ENCODE results near the gene COL1A1. TPM values are rescaled to one million over a fixed set of nuclear protein-coding genes. Genes with fewer than 3 reads are reported as not detected.
A peak's percentile ranks its signal among the peaks of the same experiment; 100 is the strongest.

COL1A1 gene
- total RNA-seq, 2 donors from 2014 or later: 15.4 to 16.6 TPM

GRCh38 chr17:50200457-50201275 is 765 bp downstream of the COL1A1 start:
- peaks cover 11% of the 10 kb centered on the region for H3K36me3 Mint-ChIP-seq (ENCODE audit: low read depth)
- DNase-seq (peak; percentile 64 to 74 (median 67)), ATAC-seq (peak; percentile 63)
- H3K9me3 ChIP-seq (ENCODE audit: control insufficient read depth, low read length, poor library complexity, severe bottlenecking): no peaks in the 10 kb centered on the region
- peaks cover 23% of the 10 kb centered on the region for H3K4me1 Mint-ChIP-seq
- peak overlapping the region; percentile 73 for H3K27ac Mint-ChIP-seq
- peaks cover 65% of the 10 kb centered on the region for H3K27me3 Mint-ChIP-seq
- H3K4me3 Mint-ChIP-seq: peak overlapping the region; percentile 85

DNA sequence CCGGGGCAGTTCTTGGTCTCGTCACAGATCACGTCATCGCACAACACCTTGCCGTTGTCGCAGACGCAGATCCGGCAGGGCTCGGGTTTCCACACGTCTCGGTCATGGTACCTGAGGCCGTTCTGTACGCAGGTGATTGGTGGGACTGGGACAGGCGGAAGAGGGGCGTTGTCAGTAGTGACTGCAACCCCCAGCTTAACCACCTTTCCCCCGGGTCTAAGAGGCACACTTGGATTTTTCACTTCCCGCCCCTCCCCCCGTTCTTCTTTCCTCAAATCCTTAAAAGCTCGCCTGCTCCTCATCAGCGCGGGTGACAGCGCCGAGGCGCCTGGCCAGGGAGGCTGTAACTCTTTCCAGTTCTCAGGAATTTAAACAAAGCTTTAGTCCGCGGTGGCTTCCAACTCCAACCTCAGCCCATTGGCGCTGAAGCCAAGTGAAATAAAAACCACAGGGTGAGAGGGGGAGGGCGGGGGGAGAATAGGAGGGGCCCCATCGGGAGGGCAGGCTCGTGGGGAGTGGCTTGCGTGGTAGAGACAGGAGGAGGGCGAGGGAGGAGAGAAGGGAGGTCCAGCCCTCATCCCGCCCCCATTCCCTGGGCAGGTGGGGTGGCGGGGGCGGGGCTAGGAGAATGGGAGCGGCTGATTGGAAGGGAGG is 1.5 kb downstream of the COL1A1 start:
- H3K9me3 ChIP-seq (ENCODE audit: control insufficient read depth, low read length, poor library complexity, severe bottlenecking): no peaks in the 10 kb centered on the region
- peak overlapping the region; percentile 85 for H3K4me3 Mint-ChIP-seq
- H3K4me1 Mint-ChIP-seq: peaks cover 20% of the 10 kb centered on the region
- peak overlapping the region; percentile 73 for H3K27ac Mint-ChIP-seq
- ATAC-seq (peak; percentile 84), DNase-seq (peak; percentile 60 to 71 (median 62))
- H3K36me3 Mint-ChIP-seq (ENCODE audit: low read depth): peaks cover 6% of the 10 kb centered on the region
- peaks cover 58% of the 10 kb centered on the region for H3K27me3 Mint-ChIP-seq

DNA sequence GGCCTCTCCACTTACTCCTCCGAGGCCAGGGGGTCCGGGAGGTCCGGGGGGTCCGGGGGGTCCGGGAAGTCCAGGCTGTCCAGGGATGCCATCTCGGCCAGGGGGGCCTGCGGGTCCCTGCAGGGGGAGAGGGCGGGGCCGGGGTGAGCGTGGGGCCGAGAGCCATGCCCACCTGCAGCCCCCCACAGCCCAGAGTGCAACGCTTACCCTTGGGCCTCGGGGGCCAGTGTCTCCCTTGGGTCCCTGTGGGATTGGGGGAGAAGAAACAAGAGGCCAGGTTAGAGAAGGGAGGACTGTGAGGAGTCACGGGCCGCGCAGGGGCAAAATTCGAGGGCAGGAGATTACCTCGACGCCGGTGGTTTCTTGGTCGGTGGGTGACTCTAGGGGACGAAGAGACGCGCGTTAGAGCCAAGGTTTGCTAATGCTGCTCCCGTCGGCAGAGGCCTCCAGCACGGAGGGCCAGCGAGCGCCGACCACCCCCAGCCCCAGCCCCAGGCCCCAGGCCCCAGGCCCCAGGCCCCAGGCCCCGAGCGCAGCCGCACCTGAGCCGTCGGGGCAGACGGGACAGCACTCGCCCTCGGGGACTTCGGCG is 2.1 kb downstream of the COL1A1 start:
- DNase-seq (no peak), ATAC-seq (no peak)
- H3K9me3 ChIP-seq (ENCODE audit: control insufficient read depth, low read length, poor library complexity, severe bottlenecking): no peaks in the 10 kb centered on the region
- peaks cover 20% of the 10 kb centered on the region for H3K4me1 Mint-ChIP-seq
- peak overlapping the region; percentile 85 for H3K4me3 Mint-ChIP-seq
- peak overlapping the region; percentile 90 for H3K27ac Mint-ChIP-seq
- peaks cover 6% of the 10 kb centered on the region for H3K36me3 Mint-ChIP-seq (ENCODE audit: low read depth)
- peaks cover 52% of the 10 kb centered on the region for H3K27me3 Mint-ChIP-seq

DNA sequence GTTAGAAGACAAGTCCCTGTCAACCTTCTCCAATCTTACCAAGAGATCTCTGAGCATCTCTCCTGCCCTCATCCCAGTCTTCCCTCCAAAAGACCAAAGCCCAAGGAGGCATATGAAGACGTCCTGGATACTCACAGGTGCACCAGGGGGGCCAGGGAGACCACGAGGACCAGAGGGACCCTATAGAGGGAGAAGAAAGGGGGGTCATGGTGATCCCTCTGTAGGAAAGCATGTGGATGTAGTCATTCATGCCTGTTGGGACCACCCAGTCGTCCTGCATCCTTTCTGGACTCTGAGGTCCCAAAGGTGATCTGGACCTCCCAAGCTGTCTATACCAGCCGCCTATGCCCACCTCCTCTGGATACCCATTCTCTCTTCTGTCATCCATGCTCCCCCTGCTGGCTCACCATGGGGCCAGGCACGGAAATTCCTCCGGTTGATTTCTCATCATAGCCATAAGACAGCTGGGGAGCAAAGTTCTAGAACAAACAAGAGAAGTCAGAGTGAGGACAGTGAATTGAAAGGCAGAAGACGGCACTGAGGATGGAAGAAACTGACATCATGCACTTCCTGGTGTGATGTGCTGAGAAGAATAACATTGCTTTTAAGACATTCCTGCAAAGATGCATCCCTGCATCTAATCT is 3.3 kb downstream of the COL1A1 start:
- no peaks in the 10 kb centered on the region for H3K9me3 ChIP-seq (ENCODE audit: control insufficient read depth, low read length, poor library complexity, severe bottlenecking)
- no peak for ATAC-seq
- Mint-ChIP-seq H3K36me3 (ENCODE audit: low read depth) (peaks cover 6% of the 10 kb centered on the region), H3K27me3 (peaks cover 46% of the 10 kb centered on the region), H3K27ac (peak overlapping the region; percentile 90), H3K4me3 (no peak overlapping the region), H3K4me1 (peaks cover 20% of the 10 kb centered on the region)
- DNase-seq: peak in 2 of 3 donors; percentile 23 to 51

DNA sequence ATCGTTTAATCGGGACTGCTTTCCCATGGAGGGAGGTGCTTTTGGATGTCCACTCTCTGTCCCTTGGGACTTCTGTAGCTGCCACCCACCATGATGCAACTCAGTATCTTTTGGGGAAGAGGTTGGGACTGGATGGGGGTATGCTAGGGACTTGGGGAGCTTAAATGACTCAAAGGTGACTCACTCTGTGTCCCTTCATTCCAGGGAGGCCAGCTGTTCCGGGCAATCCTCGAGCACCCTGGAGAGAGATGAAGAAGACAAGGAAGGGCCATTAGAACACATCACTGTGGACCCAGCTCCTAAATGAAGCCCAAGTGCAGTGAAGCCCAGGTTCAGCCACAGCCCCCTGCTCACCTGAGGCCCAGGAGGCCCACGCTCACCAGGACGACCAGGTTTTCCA is 4.6 kb downstream of the COL1A1 start:
- Mint-ChIP-seq H3K36me3 (ENCODE audit: low read depth) (peaks cover 3% of the 10 kb centered on the region), H3K4me3 (no peak overlapping the region), H3K27ac (peak overlapping the region; percentile 90), H3K4me1 (peaks cover 17% of the 10 kb centered on the region), H3K27me3 (peaks cover 33% of the 10 kb centered on the region)
- ATAC-seq (no peak), DNase-seq (no peak)
- H3K9me3 ChIP-seq (ENCODE audit: control insufficient read depth, low read length, poor library complexity, severe bottlenecking): no peaks in the 10 kb centered on the region

- Mint-ChIP-seq H3K36me3 (ENCODE audit: low read depth) (peaks cover 2% of the 10 kb centered on the region), H3K27me3 (peaks cover 25% of the 10 kb centered on the region), H3K4me3 (no peak overlapping the region), H3K27ac (peak overlapping the region; percentile 90), H3K4me1 (peaks cover 14% of the 10 kb centered on the region)
- ATAC-seq (no peak), DNase-seq (no peak)
- H3K9me3 ChIP-seq (ENCODE audit: control insufficient read depth, low read length, poor library complexity, severe bottlenecking): no peaks in the 10 kb centered on the region
These were observed 5.4 kb downstream of the COL1A1 start for GRCh38 chr17:50196036-50196435.

- H3K27me3 Mint-ChIP-seq: peaks cover 19% of the 10 kb centered on the region
- no peaks in the 10 kb centered on the region for H3K36me3 Mint-ChIP-seq (ENCODE audit: low read depth)
- H3K27ac Mint-ChIP-seq: peak overlapping the region; percentile 90
These were observed 6.2 kb downstream of the COL1A1 start for GRCh38 chr17:50194934-50195865.

GRCh38 chr17:50194140-50194933 is 7.1 kb downstream of the COL1A1 start:
- no peak for ATAC-seq
- H3K4me1 Mint-ChIP-seq: peaks cover 9% of the 10 kb centered on the region

More at GRCh38 chr17:50194934-50195865, 6.2 kb downstream of the COL1A1 start:
- no peak for DNase-seq
- ATAC-seq: no peak
- H3K9me3 ChIP-seq (ENCODE audit: control insufficient read depth, low read length, poor library complexity, severe bottlenecking): no peaks in the 10 kb centered on the region
- Mint-ChIP-seq H3K4me3 (no peak overlapping the region), H3K4me1 (peaks cover 9% of the 10 kb centered on the region)

GRCh38 chr17:50192618-50193291 is 8.7 kb downstream of the COL1A1 start:
- H3K27ac Mint-ChIP-seq: no peak overlapping the region
- peaks cover 3% of the 10 kb centered on the region for H3K4me1 Mint-ChIP-seq

More at GRCh38 chr17:50194140-50194933, 7.1 kb downstream of the COL1A1 start:
- Mint-ChIP-seq H3K36me3 (ENCODE audit: low read depth) (no peaks in the 10 kb centered on the region), H3K4me3 (no peak overlapping the region), H3K27me3 (peaks cover 19% of the 10 kb centered on the region), H3K27ac (no peak overlapping the region)
- no peak for DNase-seq
- no peaks in the 10 kb centered on the region for H3K9me3 ChIP-seq (ENCODE audit: control insufficient read depth, low read length, poor library complexity, severe bottlenecking)

GRCh38 chr17:50192144-50192617 is 9.2 kb downstream of the COL1A1 start:
- H3K9me3 ChIP-seq (ENCODE audit: control insufficient read depth, low read length, poor library complexity, severe bottlenecking): no peaks in the 10 kb centered on the region
- ATAC-seq (no peak), DNase-seq (no peak)
- H3K4me1 Mint-ChIP-seq: peaks cover under 1% of the 10 kb centered on the region
- no peak overlapping the region for H3K4me3 Mint-ChIP-seq
- H3K36me3 Mint-ChIP-seq (ENCODE audit: low read depth): no peaks in the 10 kb centered on the region
- no peak overlapping the region for H3K27ac Mint-ChIP-seq
- H3K27me3 Mint-ChIP-seq: peaks cover 4% of the 10 kb centered on the region

More at GRCh38 chr17:50192618-50193291, 8.7 kb downstream of the COL1A1 start:
- H3K27me3 Mint-ChIP-seq: peaks cover 9% of the 10 kb centered on the region
- H3K9me3 ChIP-seq (ENCODE audit: control insufficient read depth, low read length, poor library complexity, severe bottlenecking): no peaks in the 10 kb centered on the region
- H3K36me3 Mint-ChIP-seq (ENCODE audit: low read depth): no peaks in the 10 kb centered on the region
- no peak for DNase-seq
- peak; percentile 32 for ATAC-seq
- H3K4me3 Mint-ChIP-seq: no peak overlapping the region
